Sigmoid colon (tissue), 7 donors: ENCODE results near the gene MYO1C. TPM values are rescaled to one million over a fixed set of nuclear protein-coding genes. Genes with fewer than 3 reads are reported as not detected.

Source experiments
- DNase-seq: peaks from one replicate; pipeline ENCODE4 v3.0.0-alpha.2; 2019
- H3K27ac ChIP-seq, 4 donors: fragments of 200-600 bp; sonication (generic); one replicate each; pipeline ENCODE4 v1.5.1; 2016 to 2019; ENCODE audit warnings: mild to moderate bottlenecking in 1 of 4
- H3K27me3 ChIP-seq, 3 donors: fragments of 200-600 bp; sonication (generic); one replicate each; pipeline ENCODE4 v1.5.1; 2019; ENCODE audit warnings: mild to moderate bottlenecking in 1 of 3
- H3K36me3 ChIP-seq, 4 donors: fragments of 200-600 bp; sonication (generic); one replicate each; pipeline ENCODE4 v1.5.1; 2016 to 2019
- H3K4me1 ChIP-seq, 4 donors: fragments of 200-600 bp; sonication (generic); one replicate each; pipeline ENCODE4 v1.5.1; 2017 to 2019
- H3K4me3 ChIP-seq, 4 donors: fragments of 200-600 bp; sonication (generic); one replicate each; pipeline ENCODE4 v1.5.1; 2017 to 2019; ENCODE audit warnings: mild to moderate bottlenecking in 2 of 4, moderate library complexity in 1 of 4
- H3K9me3 ChIP-seq, 4 donors: fragments of 200-600 bp in 3 of 4; sonication (generic) in 3 of 4; one replicate each; pipeline versions ENCODE4 v1.5.1 to v1.6.1; 2013 to 2019
- CTCF ChIP-seq, 4 experiments: fragments of 450-650 bp in 3 of 4; fragments of 200-600 bp in 1 of 4; IDR thresholded peaks; one replicate each; pipeline ENCODE4 v1.5.1; 2016 to 2019; ENCODE audit warnings: antibody characterized with exemption in 4 of 4, mild to moderate bottlenecking in 3 of 4, moderate library complexity in 2 of 4
- EP300 ChIP-seq, 4 donors: sonication (generic); formaldehyde crosslinking; IDR thresholded peaks; one replicate each; pipeline ENCODE4 v1.6.1; 2017; ENCODE audit warnings: antibody characterized with exemption in 4 of 4
- POLR2A ChIP-seq, 2 donors: fragments of 450-650 bp; IDR thresholded peaks; one replicate each; pipeline ENCODE4 v1.6.1; 2016; ENCODE audit warnings: antibody characterized with exemption in 2 of 2, mild to moderate bottlenecking in 2 of 2, moderate library complexity in 2 of 2
- POLR2AphosphoS5 ChIP-seq, 4 donors: sonication (generic); formaldehyde crosslinking; IDR thresholded peaks; one replicate each; pipeline ENCODE4 v1.6.1; 2017; ENCODE audit warnings: antibody characterized with exemption in 4 of 4
- WGBS, 2 donors: extraction: QIAGEN DNeasy Blood & Tissue Kit; methylation state at CpG; one replicate each; pipeline ENCODE4 v1.1.7; 2013; 5-methylcytosine and 5-hydroxymethylcytosine counted together
- intact Hi-C: fragments of 100-400 bp; cut with DNase I; formaldehyde crosslinking; loops from one replicate; pipeline ENCODE4 v1.15.1; 2023
- polyA plus RNA-seq, 3 donors: library from polyadenylated mRNA; stranded (reverse); fragments of 200-250 nt; gene quantifications; one replicate each; pipeline ENCODE4 v1.2.3, GENCODE V29; 2013
- total RNA-seq, 4 donors: library from RNA; depleted of rRNA; stranded (reverse); fragments of >200 nt; gene quantifications; one replicate each; pipeline ENCODE4 v1.1.0, GENCODE V29; 2016
- donor health status: healthy with polysubstance abuse.
- donor health status: Bipolar disorder and iron deficiency.
- donor health status: healthy.

The MYO1C gene
- total and polyA plus RNA-seq, 7 donors: 72.7 to 179 (median 116) TPM

DNA sequence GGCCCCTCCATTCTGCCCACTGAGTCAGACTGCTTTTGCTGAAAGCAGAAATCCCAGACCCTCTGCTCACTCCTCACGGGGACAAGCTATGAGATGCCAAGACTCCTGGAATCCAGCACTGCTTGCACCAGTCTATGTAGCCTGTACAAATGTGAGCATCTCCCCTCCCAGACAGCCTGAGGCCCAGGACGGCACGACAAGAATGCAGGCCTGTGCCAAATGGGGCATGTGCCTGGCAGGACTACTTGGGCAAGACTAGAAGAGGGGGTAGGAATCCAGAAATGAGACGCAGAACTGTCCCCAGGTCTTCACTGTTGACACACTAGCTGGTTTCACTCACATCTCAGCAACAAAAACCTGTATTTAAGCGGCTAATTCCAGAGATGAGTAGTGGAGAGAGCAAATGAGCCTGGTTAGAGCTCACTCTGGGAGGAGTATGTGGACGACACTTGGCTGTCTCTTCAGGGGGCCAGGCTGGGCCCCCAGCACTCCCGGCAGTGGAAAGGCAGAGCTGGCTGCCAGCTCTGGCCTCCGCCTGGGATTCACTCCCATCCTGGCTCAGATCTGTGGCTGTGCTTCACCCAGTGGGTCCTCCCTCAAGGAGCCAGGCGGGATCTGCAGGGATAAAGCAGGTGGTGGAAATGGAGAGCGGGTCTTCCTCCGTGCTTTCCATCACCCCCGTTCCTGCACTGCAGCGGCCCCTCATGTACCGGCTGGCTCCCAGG lies 2.9 kb upstream of the MYO1C start:
- Histone ChIP-seq H3K4me3 (peak overlapping the region in 1 of 4 donors; percentile 6), H3K4me1 (peaks cover 0 to 62% (median 56%) of the 10 kb centered on the region in 4 donors), H3K9me3 (no peaks in the 10 kb centered on the region), H3K36me3 (peaks cover 0 to 47% (median 4%) of the 10 kb centered on the region in 4 donors), H3K27me3 (no peaks in the 10 kb centered on the region), H3K27ac (peak overlapping the region; percentile 90 to 100 (median 98))
- TF ChIP-seq POLR2A (IDR thresholded peaks at IDR 0.05) (no peak), EP300 (IDR thresholded peaks at IDR 0.05) (peak in 1 of 4 donors; percentile 67), POLR2AphosphoS5 (IDR thresholded peaks at IDR 0.05) (peak in 3 of 4 donors; percentile 46 to 80 (median 72)), CTCF (IDR thresholded peaks at IDR 0.05) (no peak)
- 87 to 93% methylated on average over 14 of the region's 14 CpGs for WGBS, 2 donors
- intact Hi-C loops: no loop called here
- peak; percentile 90 for DNase-seq

- intact Hi-C loops: loop anchor here (5.0 kb wide), 1 partner anchor 127 kb away; no protein-coding TSS in a partner anchor
- Histone ChIP-seq H3K9me3 (no peaks in the 10 kb centered on the region), H3K4me3 (no peak overlapping the region), H3K27me3 (no peaks in the 10 kb centered on the region), H3K4me1 (peaks cover 0 to 68% (median 63%) of the 10 kb centered on the region in 4 donors), H3K36me3 (peaks cover 0 to 44% (median 4%) of the 10 kb centered on the region in 4 donors), H3K27ac (peak overlapping the region; percentile 90 to 100 (median 98))
- TF ChIP-seq CTCF (IDR thresholded peaks at IDR 0.05) (no peak), POLR2A (IDR thresholded peaks at IDR 0.05) (no peak), EP300 (IDR thresholded peaks at IDR 0.05) (no peak), POLR2AphosphoS5 (IDR thresholded peaks at IDR 0.05) (no peak)
- DNase-seq: no peak
- WGBS, 2 donors: 94 to 97% methylated on average over 11 of the region's 11 CpGs
These were observed 2.3 kb upstream of the MYO1C start for GRCh38 chr17:1494736-1495253.

GRCh38 chr17:1494203-1494602 lies 1.7 kb upstream of the MYO1C start:
- Histone ChIP-seq H3K27me3 (no peaks in the 10 kb centered on the region), H3K4me3 (no peak overlapping the region), H3K27ac (peak overlapping the region; percentile 90 to 100 (median 98)), H3K36me3 (peaks cover 0 to 38% (median 4%) of the 10 kb centered on the region in 4 donors), H3K4me1 (peaks cover 0 to 74% (median 69%) of the 10 kb centered on the region in 4 donors), H3K9me3 (no peaks in the 10 kb centered on the region)
- no peak for DNase-seq
- WGBS, 2 donors: 97% methylated on average over 7 of the region's 7 CpGs
- TF ChIP-seq POLR2AphosphoS5 (IDR thresholded peaks at IDR 0.05): no peak
- no peak for TF ChIP-seq EP300 (IDR thresholded peaks at IDR 0.05)
- TF ChIP-seq CTCF (IDR thresholded peaks at IDR 0.05): no peak
- no peak for TF ChIP-seq POLR2A (IDR thresholded peaks at IDR 0.05)
- intact Hi-C loops: loop anchor here (5.0 kb wide), 1 partner anchor 127 kb away; no protein-coding TSS in a partner anchor

DNA sequence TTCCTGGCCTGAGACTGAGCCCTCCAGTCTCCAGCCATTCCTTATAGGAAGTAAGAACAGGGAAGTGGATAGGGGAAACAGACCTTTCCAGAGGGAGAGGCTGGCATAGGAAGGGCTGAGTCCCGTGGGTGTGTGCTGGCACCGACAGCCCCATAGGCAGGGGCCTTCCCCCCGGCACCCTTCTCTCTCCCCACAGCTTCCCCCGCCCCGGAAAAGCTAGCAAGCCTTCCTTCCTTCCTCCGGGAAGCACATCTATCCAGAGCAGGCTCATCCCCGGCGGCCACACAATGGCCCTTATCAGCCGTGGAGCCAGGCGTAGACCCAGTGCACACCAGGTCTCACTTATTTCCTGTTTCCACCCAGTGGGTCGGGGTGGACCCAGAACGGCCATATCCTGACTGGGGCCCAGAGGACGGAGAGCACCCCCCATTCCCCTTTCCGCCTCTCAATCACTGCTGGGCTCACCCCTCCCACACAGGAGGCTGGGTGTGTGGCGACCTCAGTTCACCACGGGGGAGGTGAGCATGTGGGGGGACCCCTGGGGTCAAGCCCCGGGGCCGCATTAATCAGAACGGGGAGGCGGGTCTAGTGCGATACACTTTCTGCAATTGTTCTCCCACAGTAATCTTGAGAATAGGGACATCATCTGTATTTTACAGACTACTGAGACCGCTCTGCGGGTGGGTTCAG lies 950 bp upstream of the MYO1C start:
- peak; percentile 78 for DNase-seq
- 48 to 53% methylated on average over 23 of the region's 23 CpGs for WGBS, 2 donors
- TF ChIP-seq POLR2AphosphoS5 (IDR thresholded peaks at IDR 0.05): peak in 1 of 4 donors; percentile 7
- TF ChIP-seq POLR2A (IDR thresholded peaks at IDR 0.05): no peak
- H3K27ac ChIP-seq: peak overlapping the region; percentile 90 to 100 (median 98)
- H3K9me3 ChIP-seq: no peaks in the 10 kb centered on the region
- peaks cover 0 to 81% (median 76%) of the 10 kb centered on the region in 4 donors for H3K4me1 ChIP-seq
- H3K27me3 ChIP-seq: no peaks in the 10 kb centered on the region
- intact Hi-C loops: loop anchor here (2.0 to 5.0 kb wide), 2 partner anchors 23 to 126 kb away; partner anchors contain the start of gene INPP5K
- H3K36me3 ChIP-seq: peaks cover 0 to 33% (median 4%) of the 10 kb centered on the region in 4 donors
- H3K4me3 ChIP-seq: no peak overlapping the region
